ENCODE data around the gene CACNG7. TPM values are rescaled to one million over a fixed set of nuclear protein-coding genes. Genes with fewer than 3 reads are reported as not detected.

Gene CACNG7
- total and polyA plus RNA-seq, 2 donors from 2014 or later = not detected

- TF ChIP-seq CTCF (IDR thresholded peaks at IDR 0.05; ENCODE audit: borderline replicate concordance, extremely low read depth, insufficient read depth) = no peak
- intact Hi-C loops (cut with DNase I) = no loop called here
- Histone ChIP-seq H3K4me3 (ENCODE audit: low read length in 3 of 3) (no peak overlapping the region), H3K27me3 (ENCODE audit: control insufficient read depth, insufficient read depth, low read length) (peaks cover 28% of the 10 kb centered on the region), H3K4me1 (ENCODE audit: control insufficient read depth in 2 of 3, insufficient read depth in 2 of 3, low read depth in 1 of 3, low read length in 3 of 3) (no peaks in the 10 kb centered on the region), H3K27ac (ENCODE audit: low read depth in 2 of 2, low read length in 2 of 2) (no peak overlapping the region), H3K36me3 (ENCODE audit: control insufficient read depth in 2 of 3, insufficient read depth in 3 of 3, low read length in 3 of 3) (no peaks in the 10 kb centered on the region), H3K9me3 (ENCODE audit: control insufficient read depth in 2 of 3, insufficient read depth in 1 of 3, low read length in 3 of 3) (no peaks in the 10 kb centered on the region), H3K9ac (ENCODE audit: low read length in 3 of 3) (no peak overlapping the region)
- no peak for FAIRE-seq
- DNase-seq = peak in 1 of 5 donors; percentile 70
Measured at GRCh38 chr19:53909471-53910169, 542 bp downstream of the CACNG7 start.

GRCh38 chr19:53910170-53910518 is 1.1 kb downstream of the CACNG7 start:
- Histone ChIP-seq H3K36me3 (ENCODE audit: control insufficient read depth in 2 of 3, insufficient read depth in 3 of 3, low read length in 3 of 3) (no peaks in the 10 kb centered on the region), H3K4me3 (ENCODE audit: low read length in 3 of 3) (no peak overlapping the region), H3K9ac (ENCODE audit: low read length in 3 of 3) (no peak overlapping the region), H3K27ac (ENCODE audit: low read depth in 2 of 2, low read length in 2 of 2) (no peak overlapping the region), H3K4me1 (ENCODE audit: control insufficient read depth in 2 of 3, insufficient read depth in 2 of 3, low read depth in 1 of 3, low read length in 3 of 3) (no peaks in the 10 kb centered on the region), H3K9me3 (ENCODE audit: control insufficient read depth in 2 of 3, insufficient read depth in 1 of 3, low read length in 3 of 3) (no peaks in the 10 kb centered on the region), H3K27me3 (ENCODE audit: control insufficient read depth, insufficient read depth, low read length) (peaks cover 28% of the 10 kb centered on the region)
- DNase-seq = peak in 1 of 5 donors; percentile 54
- FAIRE-seq = no peak
- TF ChIP-seq CTCF (IDR thresholded peaks at IDR 0.05; ENCODE audit: borderline replicate concordance, extremely low read depth, insufficient read depth) = no peak
- intact Hi-C loops (cut with DNase I) = no loop called here

GRCh38 chr19:53912653-53913052 is 3.6 kb downstream of the CACNG7 start:
- Histone ChIP-seq H3K9ac (ENCODE audit: low read length in 3 of 3) (no peak overlapping the region), H3K27me3 (ENCODE audit: control insufficient read depth, insufficient read depth, low read length) (peaks cover 25% of the 10 kb centered on the region), H3K4me3 (ENCODE audit: low read length in 3 of 3) (no peak overlapping the region), H3K36me3 (ENCODE audit: control insufficient read depth in 2 of 3, insufficient read depth in 3 of 3, low read length in 3 of 3) (no peaks in the 10 kb centered on the region), H3K9me3 (ENCODE audit: control insufficient read depth in 2 of 3, insufficient read depth in 1 of 3, low read length in 3 of 3) (no peaks in the 10 kb centered on the region), H3K27ac (ENCODE audit: low read depth in 2 of 2, low read length in 2 of 2) (no peak overlapping the region), H3K4me1 (ENCODE audit: control insufficient read depth in 2 of 3, insufficient read depth in 2 of 3, low read depth in 1 of 3, low read length in 3 of 3) (no peaks in the 10 kb centered on the region)
- DNase-seq (peak in 1 of 5 donors; percentile 26), FAIRE-seq (no peak)
- TF ChIP-seq CTCF (IDR thresholded peaks at IDR 0.05; ENCODE audit: borderline replicate concordance, extremely low read depth, insufficient read depth) = no peak
- intact Hi-C loops (cut with DNase I) = no loop called here

- no peak for TF ChIP-seq CTCF (IDR thresholded peaks at IDR 0.05; ENCODE audit: borderline replicate concordance, extremely low read depth, insufficient read depth)
- H3K27ac ChIP-seq (ENCODE audit: low read depth in 2 of 2, low read length in 2 of 2) = no peak overlapping the region
- peaks cover 12% of the 10 kb centered on the region for H3K27me3 ChIP-seq (ENCODE audit: control insufficient read depth, insufficient read depth, low read length)
- H3K9ac ChIP-seq (ENCODE audit: low read length in 3 of 3) = no peak overlapping the region
- intact Hi-C loops (cut with DNase I) = no loop called here
- FAIRE-seq (no peak), DNase-seq (no peak)
- no peaks in the 10 kb centered on the region for H3K36me3 ChIP-seq (ENCODE audit: control insufficient read depth in 2 of 3, insufficient read depth in 3 of 3, low read length in 3 of 3)
- no peaks in the 10 kb centered on the region for H3K4me1 ChIP-seq (ENCODE audit: control insufficient read depth in 2 of 3, insufficient read depth in 2 of 3, low read depth in 1 of 3, low read length in 3 of 3)
- no peak overlapping the region for H3K4me3 ChIP-seq (ENCODE audit: low read length in 3 of 3)
- H3K9me3 ChIP-seq (ENCODE audit: control insufficient read depth in 2 of 3, insufficient read depth in 1 of 3, low read length in 3 of 3) = no peaks in the 10 kb centered on the region
Measured at GRCh38 chr19:53915000-53915399, 5.9 kb downstream of the CACNG7 start.
